Measurements from ENCODE around the gene LPIN2.

LPIN2 gene

GRCh38 chr18:2981212-2981728 lies 31.7 kb downstream of the LPIN2 start:
- peak; percentile 91 for DNase-seq

DNA sequence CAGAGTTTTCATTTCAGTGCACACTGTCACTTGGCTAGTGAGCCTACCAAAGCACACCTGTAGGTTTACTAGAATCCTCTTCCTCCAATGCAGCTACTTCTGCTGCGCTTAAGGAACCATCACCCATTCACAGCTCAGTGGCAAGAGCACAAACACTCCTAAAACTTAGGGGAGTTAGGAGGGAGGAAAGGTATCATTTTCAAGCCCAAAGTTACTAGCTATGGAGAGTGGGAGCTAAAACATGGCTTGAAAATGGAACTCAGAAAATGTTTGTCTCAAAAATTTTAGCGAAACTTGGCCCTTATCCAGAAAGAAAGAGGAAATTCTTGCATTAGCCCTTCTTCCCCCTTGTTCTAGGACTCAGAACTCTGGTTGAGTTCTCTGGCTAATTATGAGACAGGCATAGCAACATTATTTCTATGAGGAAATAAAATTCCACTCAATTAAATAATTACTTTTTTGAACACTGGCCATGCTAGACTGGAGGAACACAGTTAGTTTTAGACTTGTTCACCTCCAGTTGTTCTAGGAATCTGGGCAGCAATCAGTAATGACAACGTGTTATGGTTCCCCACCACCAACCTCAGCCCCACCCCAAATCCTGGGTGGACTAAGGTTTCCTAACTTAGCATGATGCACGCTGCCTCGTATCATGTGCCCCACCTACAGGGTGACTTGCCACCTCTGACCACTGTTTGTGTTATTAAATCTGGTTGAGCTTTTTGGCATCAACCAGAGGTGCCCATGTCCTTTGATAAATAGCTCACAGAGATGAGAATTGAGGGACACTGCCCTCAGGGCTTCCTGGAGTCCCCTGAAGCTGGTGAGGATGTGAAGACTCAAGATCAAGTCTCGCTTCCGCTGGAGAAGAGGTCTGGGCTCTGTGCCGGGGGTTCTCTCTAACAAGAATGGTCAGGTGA lies 32.8 kb downstream of the LPIN2 start:
- DNase-seq = no peak

DNA sequence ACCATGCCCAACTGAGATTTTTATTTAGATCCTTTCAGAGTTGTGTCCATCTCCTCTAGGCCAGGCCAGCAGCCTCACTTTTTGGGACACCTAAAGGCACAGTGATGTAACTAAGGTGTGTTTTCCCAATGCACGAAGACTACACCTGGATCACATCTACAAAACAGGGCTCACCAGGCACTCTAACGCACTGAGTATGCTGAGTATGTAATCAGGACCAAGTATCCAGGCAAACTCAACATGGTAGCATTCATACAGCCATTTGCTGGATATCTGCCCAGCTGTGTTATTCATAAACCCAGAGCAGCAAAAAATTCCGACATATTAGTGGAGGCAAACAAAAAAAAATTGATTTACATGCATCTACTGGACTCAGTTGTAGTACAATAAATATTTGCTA lies 33.8 kb downstream of the LPIN2 start:
- DNase-seq = peak; percentile 90

- DNase-seq = peak; percentile 95
Measured at GRCh38 chr18:2978661-2979106, 34.3 kb downstream of the LPIN2 start.

DNA sequence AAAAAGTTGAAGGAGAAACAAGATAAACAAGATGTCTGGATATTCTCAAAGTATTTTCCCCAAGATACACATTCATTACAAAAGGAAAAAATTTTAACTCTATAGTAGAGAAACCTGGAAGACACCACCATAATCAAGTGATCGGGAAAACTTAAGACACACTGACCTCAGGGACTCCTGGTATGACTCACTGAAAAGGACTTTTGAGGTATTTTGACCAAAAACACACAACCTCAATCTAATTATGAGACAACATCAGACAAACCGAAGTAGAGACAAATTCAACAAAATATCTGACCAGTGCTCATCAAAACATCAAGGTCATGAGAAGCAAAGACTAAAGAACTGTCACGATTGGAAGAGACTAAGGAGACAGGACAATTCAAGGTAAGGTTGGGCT lies 34.7 kb downstream of the LPIN2 start:
- DNase-seq = no peak

GRCh38 chr18:2976218-2977132 lies 36.5 kb downstream of the LPIN2 start:
- no peak for DNase-seq

DNA sequence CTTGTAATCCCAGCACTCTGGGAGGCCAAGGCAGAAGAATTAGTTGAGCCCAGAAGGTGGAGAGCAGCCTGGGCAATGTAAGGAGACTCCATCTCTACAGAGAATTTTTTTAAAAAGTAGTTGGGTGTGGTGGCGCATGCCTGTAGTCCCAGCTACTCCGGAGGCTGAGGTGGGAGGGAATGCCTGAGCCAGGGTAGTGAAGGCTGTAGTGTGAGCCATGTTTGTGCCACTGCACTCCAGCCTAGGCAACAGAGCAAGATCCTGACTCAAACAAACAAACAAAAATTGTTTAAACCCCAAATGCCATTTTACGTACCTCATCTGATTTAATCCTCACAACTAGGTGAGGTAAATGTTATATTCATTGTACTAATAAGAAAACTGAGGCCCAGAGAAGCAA lies 38.2 kb downstream of the LPIN2 start:
- no peak for DNase-seq

DNA sequence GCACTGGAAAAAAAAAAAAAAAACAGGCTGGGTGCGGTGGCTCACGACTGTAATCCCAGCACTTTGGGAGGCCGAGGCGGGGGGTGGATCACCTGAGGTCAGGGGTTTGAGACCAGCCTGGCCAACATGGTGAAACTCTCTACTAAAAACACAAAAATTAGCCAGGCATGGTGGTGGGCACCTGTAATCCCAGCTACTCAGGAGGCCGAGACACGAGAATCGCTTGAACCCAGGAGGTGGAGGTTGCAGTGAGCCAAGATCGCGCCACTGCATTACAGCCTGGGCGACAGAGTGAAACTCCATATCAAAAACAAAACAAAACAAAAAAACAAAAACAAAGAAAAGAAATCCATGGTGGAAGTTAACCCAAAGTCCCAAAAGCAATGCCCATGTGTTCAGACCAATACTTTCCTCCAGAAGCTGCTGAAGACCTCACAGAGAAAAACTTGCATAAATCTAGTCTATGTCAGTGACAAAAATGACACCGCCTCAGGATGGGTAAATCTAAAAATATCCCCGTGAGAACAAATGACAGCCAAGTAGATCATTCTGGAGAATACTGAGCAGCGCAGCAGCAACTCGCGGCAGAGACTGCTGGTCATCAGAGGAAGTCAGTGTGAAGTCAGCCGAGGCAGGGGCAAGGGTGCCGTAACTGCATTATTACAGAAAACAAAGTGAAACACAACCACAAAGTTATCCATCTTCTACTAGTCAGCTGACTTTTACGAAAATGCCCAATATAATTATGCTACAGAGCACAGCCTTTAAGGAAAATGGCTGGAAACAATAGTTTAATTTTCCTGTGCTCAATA lies 41.0 kb downstream of the LPIN2 start:
- DNase-seq = no peak

GRCh38 chr18:2970772-2971659 lies 41.9 kb downstream of the LPIN2 start:
- no peak for DNase-seq

DNA sequence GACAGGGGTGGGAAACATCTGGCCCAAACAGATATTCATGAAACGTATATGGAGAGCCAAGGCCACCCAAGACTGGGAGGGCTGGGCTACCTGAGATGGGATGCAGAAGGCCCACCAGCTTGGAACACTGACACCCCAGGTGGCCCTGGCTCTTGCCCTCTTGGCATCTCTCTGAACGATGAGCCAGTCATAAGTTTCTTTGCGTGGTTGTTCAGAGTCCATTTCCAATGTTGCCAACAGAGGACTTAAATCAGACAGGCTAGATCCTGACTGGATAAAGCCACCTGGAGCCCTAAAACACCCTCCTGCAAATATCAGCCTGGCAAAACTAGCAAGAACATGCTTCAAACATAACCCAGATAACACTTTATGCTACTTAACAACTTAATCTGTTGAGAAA lies 42.6 kb downstream of the LPIN2 start:
- DNase-seq = no peak

- DNase-seq = no peak
Measured at GRCh38 chr18:2969695-2970094, 43.2 kb downstream of the LPIN2 start.

DNA sequence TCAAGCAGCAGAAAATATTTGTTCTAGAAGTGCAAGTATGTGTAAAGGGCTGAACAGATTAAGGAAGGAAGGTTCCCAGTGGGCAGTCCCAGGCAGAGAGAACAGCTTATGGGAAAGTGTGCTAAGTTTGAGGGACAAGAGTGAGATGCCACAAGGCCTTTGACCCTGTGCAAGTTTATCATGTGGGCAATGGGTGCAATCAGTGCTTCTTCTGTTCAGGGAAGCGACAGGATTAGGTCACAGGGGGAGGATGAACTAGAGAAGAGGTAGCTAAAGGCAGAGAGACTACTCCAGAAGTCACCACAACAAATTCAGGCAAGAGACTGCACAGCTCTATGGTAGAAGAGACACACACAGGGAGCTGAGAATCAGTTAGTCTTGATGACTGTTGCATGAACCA lies 44.3 kb downstream of the LPIN2 start:
- DNase-seq = no peak

GRCh38 chr18:2967820-2968219 lies 45.1 kb downstream of the LPIN2 start:
- no peak for DNase-seq

DNA sequence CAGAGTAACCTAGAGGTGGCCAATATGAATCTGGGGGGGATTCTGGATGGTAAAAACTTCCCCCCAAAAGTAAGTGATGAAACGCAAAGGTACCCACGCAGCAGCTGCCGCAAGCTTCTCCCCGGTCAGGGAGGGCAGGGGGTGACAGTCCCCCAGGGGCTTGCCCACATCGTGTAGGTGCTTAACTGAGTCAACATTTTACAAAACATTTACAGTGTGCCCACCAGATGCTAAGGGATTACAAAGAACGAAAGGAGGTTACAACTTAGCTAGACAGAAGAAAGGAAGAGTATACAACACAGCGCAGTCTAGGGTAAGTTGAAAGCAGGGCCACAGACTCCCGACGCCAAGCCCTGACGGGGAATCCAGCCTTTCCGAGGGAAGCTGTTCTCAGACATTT lies 45.6 kb downstream of the LPIN2 start:
- no peak for DNase-seq

DNA sequence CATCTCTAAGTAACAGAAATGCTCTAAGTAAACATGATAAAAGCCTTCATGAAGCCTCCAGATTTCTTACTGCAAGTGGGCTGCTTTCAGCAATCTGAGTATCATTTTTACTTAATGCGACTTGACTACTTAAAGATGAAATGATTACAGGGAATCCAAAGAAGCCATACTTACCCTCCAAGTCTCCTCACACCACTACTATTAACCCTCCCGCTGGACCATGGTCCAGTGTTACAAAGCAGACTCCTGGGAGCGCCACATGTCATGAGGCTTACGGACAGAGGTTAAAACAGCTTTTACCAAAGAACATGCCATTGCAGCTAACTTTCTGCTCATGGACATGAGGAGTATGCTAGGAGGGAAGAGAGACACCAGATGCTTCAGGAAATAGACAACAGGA lies 46.4 kb downstream of the LPIN2 start:
- no peak for DNase-seq

DNA sequence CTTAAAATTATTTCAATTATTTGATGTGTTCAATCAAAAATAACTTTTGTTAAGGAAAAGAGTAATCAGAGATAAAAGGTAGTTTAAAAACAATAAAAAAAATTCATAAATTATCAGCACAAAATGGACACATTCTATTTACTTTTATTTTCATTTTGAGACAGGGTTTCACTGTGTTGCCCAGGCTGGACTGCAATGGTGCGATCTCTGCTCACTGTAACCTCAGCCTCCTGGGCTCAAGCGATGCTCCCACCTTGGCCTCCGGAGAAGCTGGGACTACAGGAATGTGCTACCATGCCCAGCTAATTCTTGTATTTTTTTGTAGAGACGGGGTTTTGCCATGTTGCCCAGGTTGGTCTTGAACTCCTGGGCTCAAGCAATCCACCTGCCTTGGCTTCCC lies 47.1 kb downstream of the LPIN2 start:
- no peak for DNase-seq

- DNase-seq = peak; percentile 34
Measured at GRCh38 chr18:2964361-2965010, 48.5 kb downstream of the LPIN2 start.

Data from fibroblast of skin of back (primary cell).